SKM-1 treated with dmso at 0.1 percent for 144 hours (cell line): Measurements from ENCODE around the gene AGRP.
"Not testable (repeated sequence)": the region's sequence is repeated elsewhere in the genome, so short reads cannot be mapped to it uniquely, and the experiment has no call there.

ENCODE experiments used
- DNase-seq: peaks from one replicate; lab custom pipeline; 2025; ENCODE audit not compliant: unreplicated experiment; lab: John Stamatoyannopoulos, UW

The AGRP gene

GRCh38 chr16:67504031-67505021 lies 21.0 kb upstream of the AGRP start:
- DNase-seq: no peak

- DNase-seq: no peak
Measured at GRCh38 chr16:67499106-67499505, 15.8 kb upstream of the AGRP start.

DNA sequence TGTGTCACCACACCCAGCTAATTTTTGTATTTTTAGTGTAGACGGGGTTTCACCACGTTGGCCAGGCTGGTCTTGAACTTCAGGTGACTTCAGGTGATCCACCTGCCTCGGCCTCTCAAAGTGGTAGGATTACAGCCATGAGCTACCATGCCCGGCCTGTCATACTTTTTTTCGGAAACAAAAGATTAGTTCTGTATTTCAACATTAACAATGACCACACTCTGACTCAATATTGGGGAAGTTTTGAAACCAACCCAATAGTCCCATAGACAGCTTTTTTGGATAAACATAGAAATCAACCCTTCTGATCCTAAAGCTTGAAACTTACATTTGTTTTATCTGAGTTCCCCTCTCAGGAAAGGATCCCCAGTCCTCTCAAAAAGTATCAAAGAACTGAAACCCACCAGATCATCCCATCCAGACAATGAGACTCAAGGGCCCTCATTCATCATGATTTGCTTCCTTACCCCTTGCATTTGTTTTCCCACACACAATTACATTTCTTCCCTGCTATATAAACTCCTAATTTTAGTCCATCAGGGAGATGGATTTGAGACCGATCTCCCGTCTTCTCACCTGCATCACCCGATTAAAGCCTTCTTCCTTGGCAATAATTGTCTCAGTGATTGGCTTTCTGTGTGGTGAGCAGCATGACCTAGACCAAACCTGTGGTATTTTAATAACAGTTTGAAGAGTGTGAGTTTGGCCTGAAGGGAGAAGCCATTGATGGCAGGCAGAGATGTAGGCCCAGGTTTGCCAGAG lies 7.2 kb upstream of the AGRP start:
- peak; percentile 73 for DNase-seq

DNA sequence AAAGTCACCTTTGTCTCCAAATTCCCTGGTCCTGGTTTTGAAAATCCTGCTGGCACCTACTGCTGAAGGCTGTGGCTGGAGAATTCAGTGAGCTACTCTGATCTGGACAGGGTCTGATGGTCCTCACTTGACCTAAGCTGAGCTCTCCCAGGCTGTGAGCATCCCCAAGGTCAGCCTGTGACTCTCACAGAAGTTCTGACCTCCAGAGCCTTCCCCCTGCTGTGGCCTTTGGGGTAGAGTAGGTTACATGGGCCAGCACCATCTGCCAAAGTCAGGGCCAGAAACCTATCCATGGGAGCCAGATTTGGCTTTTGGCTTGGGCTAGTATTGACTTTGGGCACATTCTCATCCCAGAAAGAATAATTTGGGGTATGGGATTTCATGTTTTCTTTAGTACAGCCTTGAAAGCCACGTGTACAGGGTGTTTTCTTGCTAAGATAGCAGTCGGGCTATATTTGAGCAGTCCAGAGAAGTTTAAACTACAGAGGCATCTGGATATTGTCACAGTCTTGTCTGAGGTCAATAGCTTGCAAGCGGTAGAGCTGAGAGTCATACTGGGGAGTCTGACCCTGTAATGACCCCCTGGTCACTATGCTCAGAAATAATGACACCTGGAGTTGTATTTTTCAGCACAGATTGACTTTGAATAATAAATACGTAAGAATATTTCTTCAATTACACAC lies 6.2 kb upstream of the AGRP start:
- no peak for DNase-seq

GRCh38 chr16:67487561-67487960 lies 4.2 kb upstream of the AGRP start:
- not testable (repeated sequence) for DNase-seq

DNA sequence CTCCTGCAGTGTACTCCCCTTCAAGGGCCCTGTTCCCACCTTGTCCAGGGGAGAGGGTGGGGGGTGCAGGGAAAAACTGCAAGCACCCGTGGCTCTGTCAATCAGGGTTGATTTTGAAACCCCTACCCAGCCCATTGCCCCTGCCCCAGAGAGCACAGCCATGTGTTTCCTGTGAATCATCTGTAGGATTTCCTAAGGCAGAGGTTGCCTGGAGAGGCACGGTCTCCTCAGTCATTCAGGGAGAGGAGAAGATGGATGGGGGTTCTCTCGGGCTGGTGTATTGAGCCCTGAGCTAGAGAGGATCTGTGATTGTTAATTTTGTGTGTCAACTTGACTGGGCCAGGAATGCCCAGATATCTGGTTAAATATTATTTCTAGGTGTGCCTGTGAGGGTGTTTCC lies 3.5 kb upstream of the AGRP start:
- DNase-seq: no peak

DNA sequence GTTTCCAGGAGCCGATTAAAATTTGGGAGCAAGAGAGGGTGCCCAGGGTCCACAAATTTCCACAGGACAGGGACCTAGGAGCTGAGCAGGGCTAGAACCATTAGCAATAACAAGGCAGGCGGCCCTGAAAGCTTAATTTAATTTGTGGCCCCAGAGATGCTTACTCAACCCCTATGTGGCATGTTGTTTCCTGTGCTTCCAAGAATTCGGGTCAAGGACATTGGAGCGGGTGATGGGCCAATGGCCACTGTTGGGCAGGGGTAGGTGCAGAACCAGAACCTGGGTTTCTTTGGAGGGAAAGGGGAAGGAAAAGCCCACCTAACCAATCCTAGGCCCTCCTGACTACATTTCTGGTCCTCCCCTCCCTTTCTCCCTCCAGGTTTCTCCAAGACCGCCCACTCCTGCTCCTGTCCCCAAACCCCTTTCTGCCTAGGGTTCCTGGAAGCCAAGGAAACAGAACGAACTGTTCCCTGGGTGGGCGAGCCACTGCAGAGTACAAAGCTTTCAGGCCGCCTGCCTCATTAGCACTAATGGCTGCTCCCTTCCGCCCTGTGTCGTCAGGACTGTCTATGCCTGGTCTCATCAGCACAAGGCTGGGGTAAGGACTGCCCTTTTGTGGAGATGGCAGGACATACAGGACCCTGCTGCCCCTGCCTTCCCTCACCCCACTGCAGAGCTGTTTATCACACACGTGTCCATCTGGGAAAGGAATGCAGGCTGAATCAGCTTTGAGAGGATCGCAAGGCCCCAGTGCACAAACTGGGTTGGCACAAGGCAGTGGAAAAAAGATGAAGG lies 581 bp upstream of the AGRP start:
- no peak for DNase-seq

DNA sequence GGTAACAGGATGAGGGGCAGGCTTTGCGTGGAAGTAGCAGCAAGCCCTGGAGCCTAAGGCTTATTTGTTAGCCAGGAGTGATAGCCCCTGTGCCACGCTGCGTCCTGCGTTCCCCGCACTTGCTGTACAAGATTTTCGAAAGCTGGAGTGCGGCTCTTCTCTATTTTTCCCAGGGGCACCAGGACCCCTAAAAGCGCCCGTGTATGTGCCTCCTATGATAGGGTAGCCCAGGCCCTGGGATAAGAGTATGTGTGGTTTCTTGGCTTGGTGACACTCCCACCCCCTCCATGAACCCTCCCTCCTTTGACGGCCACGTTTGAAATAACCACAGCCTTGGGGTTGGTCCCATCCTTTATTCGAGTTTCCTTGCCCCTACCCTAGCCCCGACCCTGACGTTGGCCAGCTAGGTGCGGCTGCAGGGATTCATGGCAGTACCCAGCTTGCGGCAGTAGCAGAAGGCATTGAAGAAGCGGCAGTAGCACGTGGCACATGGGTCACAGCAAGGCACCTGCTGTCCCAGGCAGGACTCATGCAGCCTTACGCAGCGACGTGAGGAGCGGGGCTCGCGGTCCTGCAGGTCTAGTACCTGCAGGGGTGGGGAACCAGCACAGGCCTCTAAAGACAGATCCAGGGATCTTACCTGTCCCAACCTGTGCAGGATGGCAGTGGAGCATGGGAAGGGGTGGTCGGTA lies 968 bp downstream of the AGRP start:
- no peak for DNase-seq

DNA sequence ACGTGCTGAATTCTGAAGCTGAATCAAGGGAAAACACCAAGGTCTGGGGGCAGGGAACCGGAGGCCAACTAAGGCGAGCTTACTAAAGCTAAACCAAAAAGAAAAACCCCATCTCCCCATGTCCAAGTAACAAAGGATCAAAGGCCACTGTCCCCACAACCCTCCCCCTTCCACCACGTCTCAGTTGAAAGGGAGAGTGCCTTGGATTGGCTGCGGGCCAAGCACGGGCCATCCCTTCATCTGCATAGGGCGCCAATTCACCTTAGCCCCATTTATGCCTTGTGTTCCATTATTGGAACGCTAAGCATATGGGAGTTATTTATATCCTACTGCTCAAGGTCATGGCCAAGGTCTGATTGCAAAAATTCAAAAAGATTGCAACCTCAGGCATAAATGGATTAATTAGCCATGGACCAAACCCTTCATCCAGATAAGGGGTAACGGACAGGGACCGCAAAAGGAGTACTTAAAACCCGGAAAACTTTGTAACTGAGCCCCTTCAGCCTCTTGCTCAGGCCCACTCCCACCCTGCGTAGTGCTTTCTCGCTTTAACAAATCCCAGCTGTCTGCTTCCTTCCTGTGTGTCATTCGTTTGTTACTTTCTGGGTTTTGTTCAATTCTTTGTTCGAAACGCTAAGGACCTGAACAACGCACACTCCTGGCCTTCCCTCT lies 1.6 kb downstream of the AGRP start:
- no peak for DNase-seq

DNA sequence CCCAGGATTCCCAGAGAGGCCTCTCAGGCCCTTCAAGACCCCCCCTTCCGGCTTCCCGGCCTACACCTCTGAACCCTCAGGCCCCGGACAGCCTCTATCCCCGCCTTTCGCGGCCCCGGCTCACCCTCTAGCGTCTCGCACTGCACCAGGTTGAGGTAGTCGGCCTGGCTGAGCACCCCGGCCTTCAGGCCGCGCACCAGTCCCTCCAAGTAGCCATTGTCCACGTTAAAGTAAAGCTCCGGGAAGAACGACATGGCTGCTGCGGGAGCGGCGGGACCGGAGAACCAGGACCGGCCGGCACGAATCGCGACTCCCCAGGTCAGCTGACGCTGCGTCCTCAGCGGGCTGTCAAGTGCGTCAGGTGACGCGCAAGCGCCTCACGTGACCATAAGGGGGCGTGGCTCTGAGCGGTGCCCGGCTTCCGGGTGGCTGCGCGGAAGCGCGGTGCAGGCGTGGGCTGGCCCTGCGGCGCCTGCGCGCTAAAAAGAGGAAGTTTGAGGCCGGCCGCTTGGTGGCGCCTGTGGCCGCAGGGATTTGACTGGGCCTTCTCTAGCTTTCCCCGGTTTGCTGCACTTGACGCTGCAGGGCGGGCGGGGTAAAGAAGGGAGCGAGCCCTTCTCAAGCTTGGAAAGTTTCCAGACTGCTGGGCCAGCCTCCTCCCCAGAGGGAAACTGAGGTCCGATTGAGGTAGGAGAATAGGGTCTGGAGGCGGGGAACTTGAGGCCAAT lies 2.4 kb downstream of the AGRP start, which contains the start of gene ATP6V0D1:
ATP6V0D1 (minus strand) TSS at position 325 of the 728 bp plus-strand sequence; CDS start at position 254, 71 bp downstream.
- DNase-seq: peak; percentile 97

DNA sequence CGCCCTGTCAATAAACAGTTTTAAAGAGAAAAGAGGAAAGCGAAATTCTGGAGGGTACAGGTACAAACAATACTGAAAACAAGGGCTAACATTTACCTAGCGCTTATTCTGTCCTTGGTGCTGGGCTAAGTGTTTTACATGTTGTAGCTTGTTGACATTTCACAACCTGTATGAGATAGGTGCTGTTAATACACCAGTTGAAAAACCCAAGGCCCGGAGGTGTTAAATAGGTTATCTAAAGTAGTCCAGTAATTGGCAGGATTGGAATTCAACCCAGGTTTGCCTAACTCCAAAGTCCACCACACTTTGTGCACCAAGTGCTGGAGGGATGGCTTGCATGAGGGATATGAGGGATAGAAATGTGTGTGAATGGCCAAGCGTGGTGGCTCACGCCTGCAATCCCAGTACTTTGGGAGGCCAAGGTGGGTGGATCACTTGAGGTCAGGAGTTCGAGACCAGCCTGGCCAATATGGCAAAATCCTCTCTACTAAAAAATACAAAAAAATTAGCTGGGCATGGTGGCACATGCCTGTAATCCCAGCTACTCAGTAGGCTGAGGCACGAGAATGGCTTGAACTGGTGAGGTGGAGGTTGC lies 5.3 kb downstream of the AGRP start:
- no peak for DNase-seq

GRCh38 chr16:67474551-67475455 lies 8.5 kb downstream of the AGRP start:
- no peak for DNase-seq

DNA sequence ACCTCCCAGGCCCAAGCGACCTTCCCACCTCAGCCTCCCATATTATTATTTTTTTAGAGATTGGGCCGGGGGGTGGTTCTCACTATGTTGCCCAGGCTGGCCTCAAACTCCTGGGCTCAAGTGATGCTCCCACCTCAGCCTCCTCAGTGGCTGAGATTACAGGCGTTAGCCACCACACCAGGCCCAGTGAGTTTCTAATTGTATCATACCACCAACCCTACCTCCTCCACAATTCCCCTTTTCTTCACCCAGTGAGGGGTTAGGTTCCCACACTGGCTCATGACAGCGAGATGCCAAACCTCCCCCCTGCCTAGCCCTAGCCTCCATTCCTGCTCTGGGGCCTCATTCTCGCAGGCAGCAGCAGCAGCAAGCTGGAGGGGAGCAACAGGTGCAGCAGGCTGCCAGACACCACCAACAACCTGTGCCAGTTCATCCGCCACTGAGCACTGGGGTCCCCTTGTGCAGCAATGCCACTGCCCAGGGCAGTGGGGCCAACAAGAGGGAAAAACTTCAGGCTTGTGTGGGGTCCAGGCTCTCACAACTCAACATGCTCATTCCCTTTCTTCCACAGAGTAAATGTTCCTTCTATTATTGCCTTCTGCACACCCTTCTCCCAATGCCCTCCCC lies 11.5 kb downstream of the AGRP start:
- DNase-seq: no peak

DNA sequence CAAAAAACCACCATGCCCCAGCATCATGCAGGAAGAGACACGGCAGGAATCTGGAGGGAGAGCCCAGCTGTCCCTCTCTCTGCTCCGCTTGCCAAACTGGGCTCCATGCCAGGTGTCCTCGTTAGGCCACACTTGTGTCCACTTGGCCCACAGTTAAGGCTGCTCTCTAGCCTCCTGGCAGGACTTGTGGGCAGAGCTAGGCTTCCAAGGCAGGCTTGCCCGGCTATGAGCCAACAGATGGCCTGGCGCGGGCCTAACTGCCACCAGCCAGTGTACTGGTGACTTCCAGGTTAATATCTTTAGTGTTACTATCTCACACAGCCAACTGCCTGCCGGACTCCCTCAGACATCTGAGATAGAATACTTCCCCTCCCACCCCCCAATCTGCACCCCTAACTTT lies 13.0 kb downstream of the AGRP start:
- DNase-seq: no peak

GRCh38 chr16:67468731-67469130 lies 14.6 kb downstream of the AGRP start:
- DNase-seq: no peak

- no peak for DNase-seq
Measured at GRCh38 chr16:67466581-67466980, 16.8 kb downstream of the AGRP start.

DNA sequence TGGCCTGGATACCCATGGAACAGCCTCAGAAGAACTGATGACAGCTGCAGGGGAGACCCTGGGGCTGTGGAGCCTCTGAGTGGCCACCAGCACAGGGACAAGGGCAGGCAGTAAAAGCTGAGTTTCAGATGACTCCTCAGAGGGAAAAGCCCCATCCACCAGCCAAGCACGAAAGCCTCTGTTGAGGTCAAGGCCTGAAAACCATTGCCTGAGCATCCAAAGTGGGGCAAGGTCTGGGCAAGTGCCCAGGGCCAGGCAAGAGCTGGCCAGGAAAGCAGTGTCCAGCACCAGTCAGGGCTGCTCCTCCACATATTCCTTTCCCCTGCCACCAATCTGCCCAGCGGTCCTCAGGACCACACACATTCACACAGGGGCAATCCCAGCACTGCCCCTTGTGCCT lies 18.8 kb downstream of the AGRP start:
- DNase-seq: no peak
